ENCODE results near the gene REPS2.

REPS2 gene

GRCh38 chrX:17012465-17012864, 66.0 kb downstream of the REPS2 start:
- no peak overlapping the region for H3K18ac ChIP-seq (ENCODE audit: low read length)
- H3K4ac ChIP-seq (ENCODE audit: low read length), result no peak overlapping the region
- H3K4me1 ChIP-seq (ENCODE audit: control insufficient read depth in 2 of 2, insufficient read depth in 1 of 2, low read depth in 1 of 2, low read length in 2 of 2), result no peaks in the 10 kb centered on the region
- no peak overlapping the region for H2BK120ac ChIP-seq (ENCODE audit: low read depth, low read length)
- no peak overlapping the region for H3K4me2 ChIP-seq (ENCODE audit: insufficient read depth, low read length, poor library complexity, severe bottlenecking)
- no peak overlapping the region for H4K8ac ChIP-seq (ENCODE audit: low read depth, low read length)
- H2BK12ac ChIP-seq (ENCODE audit: low read length), result no peak overlapping the region
- no peak overlapping the region for H2BK5ac ChIP-seq (ENCODE audit: low read length)
- no peaks in the 10 kb centered on the region for H3K9me3 ChIP-seq (replicated peaks in 1 of 2; ENCODE audit: control insufficient read depth in 2 of 2, insufficient read depth in 1 of 2, low read depth in 1 of 2, low read length in 2 of 2)
- H2BK15ac ChIP-seq (ENCODE audit: low read length), result no peak overlapping the region
- H3K4me3 ChIP-seq (ENCODE audit: low read length in 2 of 2), result no peak overlapping the region
- H3K23ac ChIP-seq (ENCODE audit: low read depth, low read length, poor library complexity), result no peak overlapping the region
- no peak overlapping the region for H3K27ac ChIP-seq (replicated peaks; ENCODE audit: low read length)
- no peak overlapping the region for H2AK5ac ChIP-seq (ENCODE audit: low read depth, low read length)
- no peaks in the 10 kb centered on the region for H3K36me3 ChIP-seq (replicated peaks in 1 of 2; ENCODE audit: control insufficient read depth in 2 of 2, insufficient read depth in 2 of 2, low read length in 2 of 2)
- no peak overlapping the region for H3K14ac ChIP-seq (ENCODE audit: low read length)
- H2AFZ ChIP-seq (ENCODE audit: low read length), result no peak overlapping the region
- no peak overlapping the region for H4K91ac ChIP-seq (ENCODE audit: low read depth, low read length, poor library complexity)
- DNase-seq (ENCODE audit: low spot score), result no peak
- no peak overlapping the region for H3K9ac ChIP-seq (ENCODE audit: low read depth, low read length, poor library complexity)
- no peaks in the 10 kb centered on the region for H3K79me1 ChIP-seq (ENCODE audit: low read depth, low read length)
- peaks cover 0 to 53% (median 0%) of the 10 kb centered on the region in 3 experiments for H3K27me3 ChIP-seq (ENCODE audit: control insufficient read depth in 3 of 3, insufficient read depth in 3 of 3, low read depth in 1 of 3, low read length in 3 of 3)
- WGBS, 2 donors (ENCODE audit: extremely low coverage in 2 of 2, insufficient read length in 2 of 2, insufficient replicate concordance in 1 of 2), result no CpG with 5 or more reads among the region's 2 CpGs

GRCh38 chrX:17014216-17014615, 67.8 kb downstream of the REPS2 start:
- H3K36me3 ChIP-seq (replicated peaks in 1 of 2; ENCODE audit: control insufficient read depth in 2 of 2, insufficient read depth in 2 of 2, low read length in 2 of 2), result no peaks in the 10 kb centered on the region
- H2BK15ac ChIP-seq (ENCODE audit: low read length), result no peak overlapping the region
- H2BK120ac ChIP-seq (ENCODE audit: low read depth, low read length), result no peak overlapping the region
- no peak overlapping the region for H2BK12ac ChIP-seq (ENCODE audit: low read length)
- no peak overlapping the region for H3K4me3 ChIP-seq (ENCODE audit: low read length in 2 of 2)
- no peak for DNase-seq (ENCODE audit: low spot score)
- no peak overlapping the region for H3K18ac ChIP-seq (ENCODE audit: low read length)
- H3K14ac ChIP-seq (ENCODE audit: low read length), result no peak overlapping the region
- H3K4me1 ChIP-seq (ENCODE audit: control insufficient read depth in 2 of 2, insufficient read depth in 1 of 2, low read depth in 1 of 2, low read length in 2 of 2), result no peaks in the 10 kb centered on the region
- H3K27me3 ChIP-seq (ENCODE audit: control insufficient read depth in 3 of 3, insufficient read depth in 3 of 3, low read depth in 1 of 3, low read length in 3 of 3), result peaks cover 0 to 43% (median 0%) of the 10 kb centered on the region in 3 experiments
- H3K4me2 ChIP-seq (ENCODE audit: insufficient read depth, low read length, poor library complexity, severe bottlenecking), result no peak overlapping the region
- no peaks in the 10 kb centered on the region for H3K79me1 ChIP-seq (ENCODE audit: low read depth, low read length)
- no peak overlapping the region for H3K27ac ChIP-seq (replicated peaks; ENCODE audit: low read length)
- H2BK5ac ChIP-seq (ENCODE audit: low read length), result no peak overlapping the region
- H3K9ac ChIP-seq (ENCODE audit: low read depth, low read length, poor library complexity), result no peak overlapping the region
- no peaks in the 10 kb centered on the region for H3K9me3 ChIP-seq (replicated peaks in 1 of 2; ENCODE audit: control insufficient read depth in 2 of 2, insufficient read depth in 1 of 2, low read depth in 1 of 2, low read length in 2 of 2)
- no peak overlapping the region for H2AK5ac ChIP-seq (ENCODE audit: low read depth, low read length)
- no CpG with 5 or more reads among the region's 3 CpGs for WGBS, 2 donors (ENCODE audit: extremely low coverage in 2 of 2, insufficient read length in 2 of 2, insufficient replicate concordance in 1 of 2)
- no peak overlapping the region for H3K4ac ChIP-seq (ENCODE audit: low read length)
- H2AFZ ChIP-seq (ENCODE audit: low read length), result no peak overlapping the region
- no peak overlapping the region for H3K23ac ChIP-seq (ENCODE audit: low read depth, low read length, poor library complexity)
- no peak overlapping the region for H4K8ac ChIP-seq (ENCODE audit: low read depth, low read length)
- no peak overlapping the region for H4K91ac ChIP-seq (ENCODE audit: low read depth, low read length, poor library complexity)

- no CpG with 5 or more reads among the region's 4 CpGs for WGBS, 2 donors (ENCODE audit: extremely low coverage in 2 of 2, insufficient read length in 2 of 2, insufficient replicate concordance in 1 of 2)
- H3K27ac ChIP-seq (replicated peaks; ENCODE audit: low read length), result no peak overlapping the region
- no peak overlapping the region for H3K9ac ChIP-seq (ENCODE audit: low read depth, low read length, poor library complexity)
- no peak overlapping the region for H2BK120ac ChIP-seq (ENCODE audit: low read depth, low read length)
- no peaks in the 10 kb centered on the region for H3K79me1 ChIP-seq (ENCODE audit: low read depth, low read length)
- no peaks in the 10 kb centered on the region for H3K4me1 ChIP-seq (ENCODE audit: control insufficient read depth in 2 of 2, insufficient read depth in 1 of 2, low read depth in 1 of 2, low read length in 2 of 2)
- no peak for DNase-seq (ENCODE audit: low spot score)
- H3K4ac ChIP-seq (ENCODE audit: low read length), result no peak overlapping the region
- no peak overlapping the region for H3K23ac ChIP-seq (ENCODE audit: low read depth, low read length, poor library complexity)
- H2BK12ac ChIP-seq (ENCODE audit: low read length), result no peak overlapping the region
- no peaks in the 10 kb centered on the region for H3K36me3 ChIP-seq (replicated peaks in 1 of 2; ENCODE audit: control insufficient read depth in 2 of 2, insufficient read depth in 2 of 2, low read length in 2 of 2)
- peaks cover 0 to 33% (median 0%) of the 10 kb centered on the region in 3 experiments for H3K27me3 ChIP-seq (ENCODE audit: control insufficient read depth in 3 of 3, insufficient read depth in 3 of 3, low read depth in 1 of 3, low read length in 3 of 3)
- no peaks in the 10 kb centered on the region for H3K9me3 ChIP-seq (replicated peaks in 1 of 2; ENCODE audit: control insufficient read depth in 2 of 2, insufficient read depth in 1 of 2, low read depth in 1 of 2, low read length in 2 of 2)
- no peak overlapping the region for H4K8ac ChIP-seq (ENCODE audit: low read depth, low read length)
- H2AK5ac ChIP-seq (ENCODE audit: low read depth, low read length), result no peak overlapping the region
- no peak overlapping the region for H2AFZ ChIP-seq (ENCODE audit: low read length)
- no peak overlapping the region for H3K18ac ChIP-seq (ENCODE audit: low read length)
- no peak overlapping the region for H4K91ac ChIP-seq (ENCODE audit: low read depth, low read length, poor library complexity)
- no peak overlapping the region for H3K14ac ChIP-seq (ENCODE audit: low read length)
- H2BK15ac ChIP-seq (ENCODE audit: low read length), result no peak overlapping the region
- H2BK5ac ChIP-seq (ENCODE audit: low read length), result no peak overlapping the region
- no peak overlapping the region for H3K4me2 ChIP-seq (ENCODE audit: insufficient read depth, low read length, poor library complexity, severe bottlenecking)
- H3K4me3 ChIP-seq (ENCODE audit: low read length in 2 of 2), result no peak overlapping the region
Observed at GRCh38 chrX:17017134-17017533, 70.7 kb downstream of the REPS2 start.

- H3K4ac ChIP-seq (ENCODE audit: low read length), result no peak overlapping the region
- H2AK5ac ChIP-seq (ENCODE audit: low read depth, low read length), result no peak overlapping the region
- no peak overlapping the region for H2BK120ac ChIP-seq (ENCODE audit: low read depth, low read length)
- DNase-seq (ENCODE audit: low spot score), result no peak
- H2BK12ac ChIP-seq (ENCODE audit: low read length), result no peak overlapping the region
- no peak overlapping the region for H3K18ac ChIP-seq (ENCODE audit: low read length)
- no peaks in the 10 kb centered on the region for H3K79me1 ChIP-seq (ENCODE audit: low read depth, low read length)
- no peak overlapping the region for H4K8ac ChIP-seq (ENCODE audit: low read depth, low read length)
- H3K4me3 ChIP-seq (ENCODE audit: low read length in 2 of 2), result no peak overlapping the region
- no peak overlapping the region for H2AFZ ChIP-seq (ENCODE audit: low read length)
- H3K27ac ChIP-seq (replicated peaks; ENCODE audit: low read length), result no peak overlapping the region
- H3K23ac ChIP-seq (ENCODE audit: low read depth, low read length, poor library complexity), result no peak overlapping the region
- no peaks in the 10 kb centered on the region for H3K36me3 ChIP-seq (replicated peaks in 1 of 2; ENCODE audit: control insufficient read depth in 2 of 2, insufficient read depth in 2 of 2, low read length in 2 of 2)
- H2BK15ac ChIP-seq (ENCODE audit: low read length), result no peak overlapping the region
- H3K27me3 ChIP-seq (ENCODE audit: control insufficient read depth in 3 of 3, insufficient read depth in 3 of 3, low read depth in 1 of 3, low read length in 3 of 3), result peaks cover 0 to 25% (median 0%) of the 10 kb centered on the region in 3 experiments
- H3K4me1 ChIP-seq (ENCODE audit: control insufficient read depth in 2 of 2, insufficient read depth in 1 of 2, low read depth in 1 of 2, low read length in 2 of 2), result no peaks in the 10 kb centered on the region
- no peak overlapping the region for H2BK5ac ChIP-seq (ENCODE audit: low read length)
- WGBS, 2 donors (ENCODE audit: extremely low coverage in 2 of 2, insufficient read length in 2 of 2, insufficient replicate concordance in 1 of 2), result no CpG with 5 or more reads among the region's 2 CpGs
- H3K9ac ChIP-seq (ENCODE audit: low read depth, low read length, poor library complexity), result no peak overlapping the region
- no peak overlapping the region for H3K4me2 ChIP-seq (ENCODE audit: insufficient read depth, low read length, poor library complexity, severe bottlenecking)
- H3K9me3 ChIP-seq (replicated peaks in 1 of 2; ENCODE audit: control insufficient read depth in 2 of 2, insufficient read depth in 1 of 2, low read depth in 1 of 2, low read length in 2 of 2), result no peaks in the 10 kb centered on the region
- no peak overlapping the region for H4K91ac ChIP-seq (ENCODE audit: low read depth, low read length, poor library complexity)
- no peak overlapping the region for H3K14ac ChIP-seq (ENCODE audit: low read length)
Observed at GRCh38 chrX:17020356-17020755, 73.9 kb downstream of the REPS2 start.
